Adrenal gland (tissue), 12 donors: Measurements from ENCODE around the gene FGD6. TPM values are rescaled to one million over a fixed set of nuclear protein-coding genes. Genes with fewer than 3 reads are reported as not detected.

Experiments used
- DNase-seq, 7 donors: peaks; one replicate each; pipeline ENCODE4 v3.0.0-alpha.2; 2019 to 2020
- H3K27ac ChIP-seq, 5 donors: fragments of 200-600 bp; sonication (generic) in 4 of 5; 1 replicate in 3 of 5; 2 replicates in 2 of 5; pipeline versions ENCODE4 v1.5.1 to v1.8.0; 2016 to 2020; ENCODE audit warnings: mild to moderate bottlenecking in 1 of 5
- H3K27me3 ChIP-seq: fragments of 200-600 bp; 2 replicates; pipeline ENCODE4 v1.8.0; 2021
- H3K36me3 ChIP-seq, 2 donors: fragments of 200-600 bp; replicated peaks in 1 of 2; 1 replicate in 1 of 2; 2 replicates in 1 of 2; pipeline versions ENCODE4 v1.5.1 to v1.8.0; 2018 to 2022
- H3K4me1 ChIP-seq, 2 donors: fragments of 200-600 bp; replicated peaks in 1 of 2; 1 replicate in 1 of 2; 2 replicates in 1 of 2; pipeline versions ENCODE4 v1.5.1 to v1.8.0; 2018 to 2021
- H3K4me3 ChIP-seq, 4 donors: fragments of 200-600 bp; sonication (generic) in 3 of 4; one replicate each; pipeline ENCODE4 v1.5.1; 2016 to 2018
- H3K9me3 ChIP-seq, 3 donors: fragments of 200-600 bp; sonication (generic) in 1 of 3; replicated peaks in 1 of 3; 1 replicate in 2 of 3; 2 replicates in 1 of 3; pipeline versions ENCODE4 v1.5.1 to v1.8.0; 2016 to 2021
- POLR2A ChIP-seq, 2 donors: fragments of 450-650 bp; IDR thresholded peaks; one replicate each; pipeline ENCODE4 v1.6.1; 2017; ENCODE audit warnings: antibody characterized with exemption in 2 of 2, mild to moderate bottlenecking in 2 of 2, moderate library complexity in 1 of 2
- WGBS, 4 donors: extraction: QIAGEN DNeasy Blood & Tissue Kit in 2 of 4; methylation state at CpG; one replicate each; pipeline versions ENCODE4 v1.1.5 to v1.1.7; 2013 to 2017; 5-methylcytosine and 5-hydroxymethylcytosine counted together
- intact Hi-C, 2 donors: fragments of 100-400 bp; cut with DNase I; formaldehyde crosslinking; loops; one replicate each; pipeline versions ENCODE4 v1.14.1 to v1.15.0; 2022 to 2023
- polyA plus RNA-seq, 3 donors: library from polyadenylated mRNA; stranded (reverse); fragments of 200-250 nt in 2 of 3; fragments of 350-450 nt in 1 of 3; fragmentation: Illumina TruSeq in 1 of 3; extraction: RNeasy Lipid Tissue Mini Kit (QIAGEN cat#74804) in 1 of 3; gene quantifications; one replicate each; pipeline ENCODE4 v1.2.3, GENCODE V29; 2013 to 2014
- total RNA-seq, 9 donors: library from RNA; depleted of rRNA in 4 of 9; stranded (reverse); fragments of >200 nt in 4 of 9; fragments of 120-200 nt in 1 of 9; fragmentation: NEBNext Ultra II Directional in 1 of 9; extraction: Animal tissue kit (Norgen Biotek cat#: 25700) in 1 of 9; gene quantifications; one replicate each; pipeline versions ENCODE4 v1.1.0 to v1.2.4, GENCODE V29; 2013 to 2023
- TF ChIP-seq, protein P1 (sequence below), 6 experiments: fragments of 450-650 bp in 4 of 6; fragments of 200-600 bp in 2 of 6; sonication (generic) in 1 of 6; IDR thresholded peaks; 1 replicate in 5 of 6; 2 replicates in 1 of 6; pipeline versions ENCODE4 v1.5.1 to v1.8.0; 2016 to 2021; ENCODE audit warnings: antibody characterized with exemption in 6 of 6, mild to moderate bottlenecking in 2 of 6, moderate library complexity in 1 of 6
- donor health status: healthy with polysubstance abuse.
- donor health status: Bipolar disorder and iron deficiency.
- donor health status: DM: yes; HTN: yes; CAD: no.
- donor health status: DM: no; HTN: no; CAD: no.
- donor health status: DM: no; HTN: no; CAD: no.
- donor health status: DM: yes; HTN: yes; CAD: no.

Gene FGD6
- total and polyA plus RNA-seq, 12 donors: 2.3 to 33.9 (median 18.1) TPM

DNA sequence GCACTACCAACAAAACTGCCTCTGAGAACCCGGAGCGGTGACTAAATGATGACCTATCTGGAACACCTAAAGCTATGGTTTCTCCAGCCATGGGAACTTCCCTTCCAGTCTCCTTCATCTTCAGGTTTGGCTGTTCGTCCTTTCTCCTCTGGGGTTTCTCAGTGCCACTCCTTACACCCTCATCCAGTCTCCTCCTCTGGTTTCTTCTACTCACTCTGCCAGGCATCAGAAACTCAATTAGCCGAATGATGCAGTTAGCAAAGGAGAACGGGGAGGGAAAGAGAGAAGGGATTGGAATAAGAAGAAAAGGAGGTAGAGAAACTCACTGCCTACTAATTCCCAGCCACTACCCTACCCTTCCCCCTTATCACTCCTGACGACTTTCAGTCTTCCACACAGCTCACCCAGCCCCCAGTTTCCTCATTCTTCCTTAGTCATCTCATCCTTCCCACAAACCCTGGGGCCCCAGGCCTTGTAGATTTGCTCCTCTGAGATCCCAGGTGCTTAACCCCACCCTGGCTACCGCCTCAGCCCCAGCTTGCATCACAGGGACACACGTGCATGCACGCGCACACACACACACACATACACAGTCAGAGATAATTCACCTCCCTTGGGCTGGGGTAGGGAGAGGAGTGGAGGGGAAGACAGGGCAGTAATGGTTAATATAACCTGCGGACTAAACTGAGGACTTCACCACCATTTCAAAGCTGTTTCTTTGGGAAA is 13.0 kb downstream of the FGD6 start:
- H3K27me3 ChIP-seq: no peaks in the 10 kb centered on the region
- DNase-seq: peak in 6 of 7 donors; percentile 52 to 71 (median 60)
- H3K4me3 ChIP-seq: no peak overlapping the region
- intact Hi-C loops: no loop called here
- no peaks in the 10 kb centered on the region for H3K36me3 ChIP-seq
- peak overlapping the region; percentile 33 to 86 (median 85) for H3K27ac ChIP-seq
- H3K4me1 ChIP-seq: peaks cover 53 to 62% of the 10 kb centered on the region in 2 donors
- TF ChIP-seq, protein P1, sequence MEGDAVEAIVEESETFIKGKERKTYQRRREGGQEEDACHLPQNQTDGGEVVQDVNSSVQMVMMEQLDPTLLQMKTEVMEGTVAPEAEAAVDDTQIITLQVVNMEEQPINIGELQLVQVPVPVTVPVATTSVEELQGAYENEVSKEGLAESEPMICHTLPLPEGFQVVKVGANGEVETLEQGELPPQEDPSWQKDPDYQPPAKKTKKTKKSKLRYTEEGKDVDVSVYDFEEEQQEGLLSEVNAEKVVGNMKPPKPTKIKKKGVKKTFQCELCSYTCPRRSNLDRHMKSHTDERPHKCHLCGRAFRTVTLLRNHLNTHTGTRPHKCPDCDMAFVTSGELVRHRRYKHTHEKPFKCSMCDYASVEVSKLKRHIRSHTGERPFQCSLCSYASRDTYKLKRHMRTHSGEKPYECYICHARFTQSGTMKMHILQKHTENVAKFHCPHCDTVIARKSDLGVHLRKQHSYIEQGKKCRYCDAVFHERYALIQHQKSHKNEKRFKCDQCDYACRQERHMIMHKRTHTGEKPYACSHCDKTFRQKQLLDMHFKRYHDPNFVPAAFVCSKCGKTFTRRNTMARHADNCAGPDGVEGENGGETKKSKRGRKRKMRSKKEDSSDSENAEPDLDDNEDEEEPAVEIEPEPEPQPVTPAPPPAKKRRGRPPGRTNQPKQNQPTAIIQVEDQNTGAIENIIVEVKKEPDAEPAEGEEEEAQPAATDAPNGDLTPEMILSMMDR (IDR thresholded peaks at IDR 0.05): no peak
- no peak for TF ChIP-seq POLR2A (IDR thresholded peaks at IDR 0.05)
- WGBS, 4 donors: 65 to 83% (median 76%) methylated on average over 11 of the region's 11 CpGs
- no peaks in the 10 kb centered on the region for H3K9me3 ChIP-seq

DNA sequence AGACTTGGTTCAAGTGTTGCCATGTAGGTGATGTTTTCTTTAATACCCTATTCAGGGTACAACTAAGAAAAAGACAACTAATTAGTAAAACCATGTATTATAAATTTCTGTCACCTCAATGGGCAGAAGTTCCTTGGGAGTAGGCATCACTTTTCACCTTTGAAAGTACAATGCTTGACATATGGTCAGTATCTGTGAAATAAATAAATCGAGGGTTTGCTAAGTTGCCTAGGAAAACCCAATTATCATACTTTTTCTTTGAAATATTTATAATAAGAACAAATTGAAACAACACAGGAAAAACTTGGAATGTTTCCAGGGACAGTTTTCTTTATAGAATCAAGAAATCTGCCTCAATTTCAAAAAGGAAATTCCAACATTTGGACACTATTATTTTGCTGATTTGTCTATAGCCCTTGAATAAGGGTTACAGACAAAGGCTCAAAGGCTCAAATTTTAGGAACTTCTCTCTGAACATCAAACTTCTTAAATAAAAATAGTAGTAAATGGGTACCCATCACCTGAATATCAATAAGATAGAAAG is 13.7 kb downstream of the FGD6 start:
- no peaks in the 10 kb centered on the region for H3K36me3 ChIP-seq
- H3K9me3 ChIP-seq: no peaks in the 10 kb centered on the region
- no peak for DNase-seq
- peak overlapping the region in 4 of 5 donors; percentile 57 to 86 (median 86) for H3K27ac ChIP-seq
- WGBS, 4 donors: 40 to 60% (median 51%) methylated on average over 1 of the region's 1 CpG
- peaks cover 53 to 62% of the 10 kb centered on the region in 2 donors for H3K4me1 ChIP-seq
- H3K4me3 ChIP-seq: no peak overlapping the region
- intact Hi-C loops: no loop called here
- no peaks in the 10 kb centered on the region for H3K27me3 ChIP-seq
- TF ChIP-seq, protein P1 (IDR thresholded peaks at IDR 0.05): no peak
- no peak for TF ChIP-seq POLR2A (IDR thresholded peaks at IDR 0.05)

DNA sequence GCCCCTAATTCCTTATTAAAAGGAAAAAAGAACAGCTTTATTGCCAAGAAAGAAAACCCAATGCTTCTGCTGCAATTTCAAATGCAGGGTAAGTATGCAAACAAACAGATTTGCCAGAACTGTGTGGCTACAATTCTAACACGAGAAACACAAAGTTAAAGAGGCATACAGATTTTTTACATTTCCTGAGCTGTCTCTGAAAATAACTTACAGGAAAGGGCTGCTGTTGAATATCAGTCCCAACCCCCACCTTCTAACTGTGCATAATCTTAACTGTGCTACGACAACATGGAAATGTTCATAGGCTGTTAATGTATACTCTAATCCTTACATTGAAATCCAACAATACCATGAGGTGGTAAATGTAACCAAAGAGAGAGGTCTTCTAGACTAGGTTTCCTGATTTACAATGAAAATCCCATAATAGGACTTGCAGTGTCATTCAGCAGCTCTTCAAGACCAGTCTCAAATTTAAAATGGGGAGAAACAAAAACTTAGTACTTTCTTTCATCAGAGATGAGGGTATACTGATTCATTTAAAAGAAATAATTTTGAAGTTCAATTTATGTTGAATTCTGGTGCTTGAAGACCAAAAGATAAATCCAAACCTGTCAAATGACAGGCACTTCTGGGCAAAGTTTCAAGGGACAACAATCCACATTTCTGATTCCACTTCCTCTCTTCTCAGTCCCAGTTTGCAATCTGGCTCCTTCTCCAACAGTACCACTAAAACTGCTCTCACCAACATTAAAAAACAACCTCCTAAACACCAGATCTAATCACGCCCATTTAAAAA is 14.4 kb downstream of the FGD6 start:
- Histone ChIP-seq H3K9me3 (no peaks in the 10 kb centered on the region), H3K27me3 (no peaks in the 10 kb centered on the region), H3K4me3 (no peak overlapping the region), H3K4me1 (peaks cover 53 to 62% of the 10 kb centered on the region in 2 donors), H3K36me3 (no peaks in the 10 kb centered on the region), H3K27ac (peak overlapping the region; percentile 5 to 86 (median 63))
- 50 to 73% (median 57%) methylated on average over 3 of the region's 3 CpGs for whole genome bisulfite sequencing, 4 donors
- DNase-seq: peak in 3 of 7 donors; percentile 46 to 65 (median 61)
- TF ChIP-seq, protein P1 (IDR thresholded peaks at IDR 0.05): no peak
- peak in 1 of 2 donors; percentile 50 for TF ChIP-seq POLR2A (IDR thresholded peaks at IDR 0.05)
- intact Hi-C loops: no loop called here

DNA sequence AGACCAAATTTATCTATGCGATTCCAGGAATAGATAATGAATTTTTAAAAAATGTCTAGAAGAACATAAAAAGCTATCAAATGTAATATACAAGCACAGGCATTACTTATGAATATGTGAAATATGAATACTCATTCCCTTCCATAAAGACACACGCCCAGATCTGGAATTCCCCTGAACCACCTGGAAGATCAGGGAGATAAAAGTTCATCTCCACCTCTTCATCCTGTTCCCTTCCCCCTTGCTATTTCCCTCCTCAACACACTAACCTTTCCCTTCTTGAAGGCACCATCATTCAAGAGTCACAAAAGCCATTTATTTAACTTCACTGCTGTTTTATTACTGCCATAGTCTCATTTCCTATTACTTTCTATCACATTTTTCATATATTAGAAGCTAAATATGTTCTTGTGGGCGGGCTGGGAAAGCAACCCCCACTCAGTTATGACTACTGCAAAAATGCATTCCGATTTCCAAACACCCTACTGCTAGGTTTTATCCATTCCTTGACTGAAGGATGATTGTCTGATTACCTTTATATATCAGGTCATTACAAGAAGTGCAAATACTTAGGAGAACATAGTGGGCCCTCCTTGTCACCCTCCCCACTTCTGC is 16.1 kb downstream of the FGD6 start:
- no peak for DNase-seq
- 79 to 90% (median 83%) methylated on average over 4 of the region's 4 CpGs for WGBS, 4 donors
- H3K4me1 ChIP-seq: peaks cover 52 to 58% of the 10 kb centered on the region in 2 donors
- no peak for TF ChIP-seq POLR2A (IDR thresholded peaks at IDR 0.05)
- TF ChIP-seq, protein P1 (IDR thresholded peaks at IDR 0.05): no peak
- no peaks in the 10 kb centered on the region for H3K27me3 ChIP-seq
- no peaks in the 10 kb centered on the region for H3K36me3 ChIP-seq
- H3K4me3 ChIP-seq: peak overlapping the region in 1 of 4 donors; percentile 40
- H3K27ac ChIP-seq: peak overlapping the region in 3 of 5 donors; percentile 62 to 68 (median 68)
- intact Hi-C loops: no loop called here
- H3K9me3 ChIP-seq: no peaks in the 10 kb centered on the region
